PC-9 (cell line): ENCODE measurements around the gene BCL2L15.

Source experiments
- EZH2 ChIP-seq: fragments of 200-600 bp; sonication (generic); IDR thresholded peaks from 2 replicates; pipeline ENCODE4 v1.8.0; 2017; ENCODE audit warnings: antibody characterized with exemption, low read depth
- TF ChIP-seq, protein P1 (sequence below): fragments of 200-600 bp; sonication (generic); conservative IDR thresholded peaks from 2 replicates; pipeline ENCODE4 v1.6.1; 2017; ENCODE audit warnings: mixed run types, antibody characterized with exemption, mild to moderate bottlenecking, moderate library complexity

GRCh38 chr1:113929750-113930498, 42.5 kb upstream of the BCL2L15 start:
- TF ChIP-seq, protein P1, sequence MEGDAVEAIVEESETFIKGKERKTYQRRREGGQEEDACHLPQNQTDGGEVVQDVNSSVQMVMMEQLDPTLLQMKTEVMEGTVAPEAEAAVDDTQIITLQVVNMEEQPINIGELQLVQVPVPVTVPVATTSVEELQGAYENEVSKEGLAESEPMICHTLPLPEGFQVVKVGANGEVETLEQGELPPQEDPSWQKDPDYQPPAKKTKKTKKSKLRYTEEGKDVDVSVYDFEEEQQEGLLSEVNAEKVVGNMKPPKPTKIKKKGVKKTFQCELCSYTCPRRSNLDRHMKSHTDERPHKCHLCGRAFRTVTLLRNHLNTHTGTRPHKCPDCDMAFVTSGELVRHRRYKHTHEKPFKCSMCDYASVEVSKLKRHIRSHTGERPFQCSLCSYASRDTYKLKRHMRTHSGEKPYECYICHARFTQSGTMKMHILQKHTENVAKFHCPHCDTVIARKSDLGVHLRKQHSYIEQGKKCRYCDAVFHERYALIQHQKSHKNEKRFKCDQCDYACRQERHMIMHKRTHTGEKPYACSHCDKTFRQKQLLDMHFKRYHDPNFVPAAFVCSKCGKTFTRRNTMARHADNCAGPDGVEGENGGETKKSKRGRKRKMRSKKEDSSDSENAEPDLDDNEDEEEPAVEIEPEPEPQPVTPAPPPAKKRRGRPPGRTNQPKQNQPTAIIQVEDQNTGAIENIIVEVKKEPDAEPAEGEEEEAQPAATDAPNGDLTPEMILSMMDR = no peak
- TF ChIP-seq EZH2 = no peak
